ENCODE results near the gene CDHR2.
"Not testable (repeated sequence)": the region's sequence is repeated elsewhere in the genome, so short reads cannot be mapped to it uniquely, and the experiment has no call there.

CDHR2 gene

GRCh38 chr5:176596689-176597416, 47.7 kb downstream of the CDHR2 start:
- DNase-seq (ENCODE audit: low read depth), result peak; percentile 19

- DNase-seq (ENCODE audit: low read depth), result no peak
Measured at GRCh38 chr5:176597417-176598389, 48.6 kb downstream of the CDHR2 start.

GRCh38 chr5:176599749-176600430, 50.7 kb downstream of the CDHR2 start:
- DNase-seq (ENCODE audit: low read depth), result not testable (repeated sequence)

- DNase-seq (ENCODE audit: low read depth), result no peak
Measured at GRCh38 chr5:176601901-176602482, 52.9 kb downstream of the CDHR2 start.

GRCh38 chr5:176603091-176603490, 53.9 kb downstream of the CDHR2 start:
- DNase-seq (ENCODE audit: low read depth), result no peak

- DNase-seq (ENCODE audit: low read depth), result no peak
Measured at GRCh38 chr5:176606032-176606431, 56.9 kb downstream of the CDHR2 start.

GRCh38 chr5:176606875-176607274, 57.7 kb downstream of the CDHR2 start:
- no peak for DNase-seq (ENCODE audit: low read depth)

GRCh38 chr5:176608142-176608705, 59.1 kb downstream of the CDHR2 start:
- DNase-seq (ENCODE audit: low read depth), result no peak

GRCh38 chr5:176608937-176609723, 60.0 kb downstream of the CDHR2 start:
- no peak for DNase-seq (ENCODE audit: low read depth)

- DNase-seq (ENCODE audit: low read depth), result peak; percentile 12
Measured at GRCh38 chr5:176609724-176610434, 60.7 kb downstream of the CDHR2 start, which contains the start of gene GPRIN1. TSS of gene GPRIN1 (minus strand) at chr5:176610156. CDS start at chr5:176599834, 10,322 bp downstream.

- no peak for DNase-seq (ENCODE audit: low read depth)
Measured at GRCh38 chr5:176610435-176610773, 61.3 kb downstream of the CDHR2 start.

GRCh38 chr5:176611435-176611834, 62.3 kb downstream of the CDHR2 start:
- DNase-seq (ENCODE audit: low read depth), result peak; percentile 89

GRCh38 chr5:176612008-176612407, 62.9 kb downstream of the CDHR2 start:
- DNase-seq (ENCODE audit: low read depth), result no peak

- no peak for DNase-seq (ENCODE audit: low read depth)
Measured at GRCh38 chr5:176612855-176613254, 63.7 kb downstream of the CDHR2 start.

- DNase-seq (ENCODE audit: low read depth), result peak; percentile 54
Measured at GRCh38 chr5:176614805-176615478, 65.8 kb downstream of the CDHR2 start.

GRCh38 chr5:176616511-176616910, 67.4 kb downstream of the CDHR2 start:
- DNase-seq (ENCODE audit: low read depth), result no peak

GRCh38 chr5:176618783-176619182, 69.6 kb downstream of the CDHR2 start:
- DNase-seq (ENCODE audit: low read depth), result no peak

GRCh38 chr5:176619203-176619568, 70.0 kb downstream of the CDHR2 start:
- DNase-seq (ENCODE audit: low read depth), result peak; percentile 83

- DNase-seq (ENCODE audit: low read depth), result no peak
Measured at GRCh38 chr5:176619569-176620332, 70.6 kb downstream of the CDHR2 start.
